Loucy (cell line): Measurements from ENCODE around the gene TBX20.
"Not testable (repeated sequence)": the region's sequence is repeated elsewhere in the genome, so short reads cannot be mapped to it uniquely, and the experiment has no call there.

ENCODE experiments used
- H2AFZ ChIP-seq: fragments of 200-600 bp; sonication (generic); 2 replicates; pipeline ENCODE4 v1.6.0; 2016; ENCODE audit warnings: antibody characterized with exemption, mild to moderate bottlenecking, low read length, moderate library complexity
- H3F3A ChIP-seq: fragments of 200-600 bp; 2 replicates; pipeline ENCODE4 v1.6.0; 2016; ENCODE audit warnings: antibody characterized with exemption, low read depth, mild to moderate bottlenecking
- H3K27me3 ChIP-seq: fragments of 200-600 bp; sonication (generic); 2 replicates; pipeline ENCODE4 v1.6.1; 2014; ENCODE audit warnings: low read length, mild to moderate bottlenecking; ENCODE audit not compliant: insufficient read depth, poor library complexity, severe bottlenecking
- H3K36me3 ChIP-seq: fragments of 200-600 bp; sonication (generic); 2 replicates; pipeline ENCODE4 v1.6.1; 2016; ENCODE audit warnings: low read length; ENCODE audit not compliant: insufficient read depth
- H3K4me1 ChIP-seq: fragments of 200-600 bp; sonication (generic); 2 replicates; pipeline ENCODE4 v1.5.1; 2014; ENCODE audit warnings: low read length, mild to moderate bottlenecking; ENCODE audit not compliant: insufficient read depth, poor library complexity, severe bottlenecking
- H3K4me2 ChIP-seq: fragments of 200-600 bp; sonication (generic); 2 replicates; pipeline ENCODE4 v1.6.0; 2014; ENCODE audit warnings: antibody characterized with exemption, low read length, low read depth, mild to moderate bottlenecking; ENCODE audit not compliant: poor library complexity, severe bottlenecking
- H3K4me3 ChIP-seq: fragments of 200-600 bp; sonication (generic); 2 replicates; pipeline ENCODE4 v1.5.1; 2014; ENCODE audit warnings: low read length, mild to moderate bottlenecking, mixed read lengths; ENCODE audit not compliant: poor library complexity, severe bottlenecking
- H3K79me2 ChIP-seq: fragments of 200-600 bp; sonication (generic); 2 replicates; pipeline ENCODE4 v1.6.1; 2014; ENCODE audit warnings: low read length; ENCODE audit not compliant: insufficient read depth
- H3K9ac ChIP-seq: fragments of 200-600 bp; sonication (generic); 2 replicates; pipeline ENCODE4 v1.6.0; 2014; ENCODE audit warnings: mild to moderate bottlenecking, low read depth, low read length, moderate library complexity; ENCODE audit not compliant: poor library complexity, severe bottlenecking
- H3K9me2 ChIP-seq: fragments of 200-600 bp; sonication (generic); replicated peaks from 2 replicates; pipeline ENCODE4 v1.6.1; 2016; ENCODE audit warnings: low read depth, low read length, mixed read lengths
- H3K9me3 ChIP-seq: fragments of 200-600 bp; sonication (generic); 2 replicates; pipeline ENCODE4 v1.6.1; 2014; ENCODE audit warnings: mild to moderate bottlenecking, antibody characterized with exemption, low read length, low read depth; ENCODE audit not compliant: insufficient read depth
- H4K20me1 ChIP-seq: fragments of 200-600 bp; sonication (generic); 2 replicates; pipeline ENCODE4 v1.6.0; 2014; ENCODE audit warnings: antibody characterized with exemption, low read length, mild to moderate bottlenecking; ENCODE audit not compliant: insufficient read depth, poor library complexity, severe bottlenecking
- CTCF ChIP-seq: fragments of 200-600 bp; sonication (generic); conservative IDR thresholded peaks from 2 replicates; pipeline ENCODE4 v1.5.1; 2014; ENCODE audit warnings: mild to moderate bottlenecking, antibody characterized with exemption, low read length
- EZH2phosphoT487 ChIP-seq: fragments of 200-600 bp; IDR thresholded peaks from 2 replicates; pipeline ENCODE4 v1.6.1; 2018; ENCODE audit warnings: antibody characterized with exemption, mild to moderate bottlenecking, moderate library complexity, borderline replicate concordance

Gene TBX20

DNA sequence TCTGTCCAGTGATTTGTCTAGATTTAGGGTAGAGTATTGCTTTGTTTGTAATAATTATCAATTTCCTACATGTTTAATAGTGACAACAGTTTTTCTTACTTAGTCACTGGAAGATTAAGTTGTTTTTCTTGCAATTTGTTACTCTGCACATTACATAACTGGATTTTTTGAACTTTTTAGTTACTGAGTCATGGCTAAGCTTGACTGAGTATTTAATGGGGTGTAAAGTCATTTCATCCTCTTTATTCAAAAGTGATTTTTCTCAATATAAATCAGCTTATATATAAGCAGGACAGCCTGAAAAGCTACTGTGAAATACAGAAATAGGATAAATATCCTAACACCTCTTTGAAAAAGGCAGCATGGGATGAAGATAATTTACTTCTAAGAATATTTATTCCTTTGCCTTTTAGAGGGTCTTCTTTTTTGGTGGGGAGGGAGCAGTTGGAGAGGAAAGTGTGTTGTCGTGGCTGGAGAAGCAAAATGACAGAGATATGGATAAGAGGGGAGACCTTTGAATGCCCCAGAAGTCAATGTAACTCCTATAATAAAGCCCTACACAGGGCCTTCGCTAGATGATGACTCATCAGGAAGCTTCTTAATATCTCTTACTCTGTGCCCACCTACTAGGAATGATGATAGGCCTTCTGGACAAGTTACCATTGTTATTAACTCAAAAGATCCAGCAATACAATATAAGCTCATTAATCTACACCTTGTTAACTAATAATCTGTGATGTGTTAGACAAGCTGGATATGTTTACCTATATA is 55.3 kb downstream of the TBX20 start:
- H3F3A ChIP-seq, H3K4me1 ChIP-seq, H3K9me3 ChIP-seq, H3K4me2 ChIP-seq, H3K9me2 ChIP-seq, H3K27me3 ChIP-seq, H3K4me3 ChIP-seq, H3K79me2 ChIP-seq, H4K20me1 ChIP-seq, H3K9ac ChIP-seq, H3K36me3 ChIP-seq, H2AFZ ChIP-seq: not testable (repeated sequence)

- H3K36me3 ChIP-seq, result not testable (repeated sequence)
Measured at GRCh38 chr7:35191571-35191970, 62.3 kb downstream of the TBX20 start.

DNA sequence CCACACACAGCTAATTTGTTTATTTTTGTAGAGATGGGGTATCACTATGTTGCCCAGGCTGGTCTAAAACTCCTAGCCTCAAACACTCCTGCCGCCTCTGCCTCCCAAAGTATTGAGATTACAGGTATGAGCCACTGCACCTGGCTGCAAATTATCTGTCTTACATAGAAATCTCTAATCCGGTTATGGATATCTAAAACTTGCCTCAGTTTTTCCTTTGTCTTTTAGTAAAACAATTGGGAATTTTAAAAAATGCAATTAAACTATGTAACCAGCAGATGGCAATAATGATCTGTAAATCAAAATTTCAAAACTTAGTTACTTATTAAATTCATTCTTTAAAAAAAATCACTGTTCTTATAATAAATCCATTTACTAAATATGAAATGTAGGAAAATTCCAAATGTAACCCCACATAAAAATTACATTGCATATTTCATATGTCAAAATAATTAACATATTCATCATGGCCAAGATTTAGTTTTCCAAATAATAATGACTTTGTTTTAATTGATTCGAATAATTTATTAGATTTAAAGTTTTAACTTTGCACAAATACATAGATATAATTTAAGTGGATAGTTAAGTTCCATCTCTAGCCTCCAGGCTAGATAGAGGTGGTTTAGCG is 63.6 kb downstream of the TBX20 start:
- H2AFZ ChIP-seq, H3K9me3 ChIP-seq, H3K9ac ChIP-seq, H3K4me2 ChIP-seq, H3K27me3 ChIP-seq, H3K36me3 ChIP-seq, H4K20me1 ChIP-seq, H3K79me2 ChIP-seq, H3F3A ChIP-seq, H3K9me2 ChIP-seq, H3K4me3 ChIP-seq, H3K4me1 ChIP-seq: not testable (repeated sequence)

More at GRCh38 chr7:35191571-35191970, 62.3 kb downstream of the TBX20 start:
- not testable (repeated sequence) for H3K27me3 ChIP-seq, H3F3A ChIP-seq, H2AFZ ChIP-seq, H3K9me2 ChIP-seq, H3K4me2 ChIP-seq, H3K9me3 ChIP-seq, H3K4me3 ChIP-seq, H3K79me2 ChIP-seq, H3K4me1 ChIP-seq, H3K9ac ChIP-seq, H4K20me1 ChIP-seq

DNA sequence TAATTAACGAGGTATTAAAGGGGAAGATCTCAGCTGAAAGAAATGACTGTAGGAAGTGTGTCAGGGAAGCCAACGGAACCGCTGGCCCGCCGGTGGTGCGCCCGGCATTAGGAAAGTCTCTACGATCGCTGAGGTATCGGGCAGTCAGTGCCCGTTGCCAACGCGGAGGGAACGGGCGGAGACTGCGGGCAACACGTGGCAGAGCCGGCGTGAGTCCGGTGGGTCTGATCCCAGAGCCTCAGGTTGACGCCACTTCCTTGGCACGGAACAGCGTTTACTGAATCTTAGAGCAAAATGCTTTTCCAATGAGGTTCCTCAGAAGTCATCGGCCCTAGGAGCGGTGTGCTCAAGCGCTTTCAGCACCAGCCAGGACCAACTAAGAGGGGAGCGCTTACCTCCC is 67.1 kb downstream of the TBX20 start:
- not testable (repeated sequence) for H3K4me2 ChIP-seq, H3K4me3 ChIP-seq, H4K20me1 ChIP-seq, H3K9ac ChIP-seq, H3K79me2 ChIP-seq, H3K9me3 ChIP-seq, H3K27me3 ChIP-seq, H3K36me3 ChIP-seq, H3K9me2 ChIP-seq, H3F3A ChIP-seq, H3K4me1 ChIP-seq, H2AFZ ChIP-seq

GRCh38 chr7:35185908-35186731 is 67.8 kb downstream of the TBX20 start:
- Histone ChIP-seq H3K36me3 (no peaks in the 10 kb centered on the region), H3K79me2 (no peaks in the 10 kb centered on the region), H3K4me1 (no peaks in the 10 kb centered on the region), H2AFZ (no peak overlapping the region), H3K9ac (no peak overlapping the region), H3K4me3 (no peak overlapping the region), H3F3A (no peaks in the 10 kb centered on the region), H3K9me3 (no peaks in the 10 kb centered on the region), H4K20me1 (no peaks in the 10 kb centered on the region), H3K4me2 (no peak overlapping the region), H3K9me2 (no peaks in the 10 kb centered on the region), H3K27me3 (no peaks in the 10 kb centered on the region)
- no peak for TF ChIP-seq EZH2phosphoT487
- TF ChIP-seq CTCF, result no peak

DNA sequence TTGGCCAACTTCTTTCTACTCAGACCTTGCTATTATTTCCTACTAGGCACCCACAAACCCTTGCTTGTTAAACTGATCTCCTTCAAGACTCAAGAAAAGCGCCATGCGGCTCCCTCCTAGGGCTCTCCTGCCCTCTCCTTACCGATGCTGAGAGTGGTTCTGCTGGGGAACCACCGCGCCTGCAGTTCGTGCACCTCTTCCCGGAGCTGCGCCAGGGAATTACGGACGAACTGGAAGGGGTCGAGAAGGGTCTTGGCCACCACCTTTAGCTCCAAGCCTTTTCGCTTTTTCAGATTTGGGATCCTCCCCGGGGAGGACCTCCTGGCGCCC is 68.4 kb downstream of the TBX20 start:
- not testable (repeated sequence) for H3K4me1 ChIP-seq, H2AFZ ChIP-seq, H3K36me3 ChIP-seq, H3K4me3 ChIP-seq, H3K9me2 ChIP-seq, H3K9me3 ChIP-seq, H3F3A ChIP-seq, H3K27me3 ChIP-seq, H3K4me2 ChIP-seq, H3K9ac ChIP-seq, H3K79me2 ChIP-seq, H4K20me1 ChIP-seq
